NCI-H2227 (cell line): ENCODE measurements around the gene SDR42E2.
"Not testable (repeated sequence)": the region's sequence is repeated elsewhere in the genome, so short reads cannot be mapped to it uniquely, and the experiment has no call there.

ENCODE experiments used
- DNase-seq: peaks from one replicate; lab custom pipeline; 2025; ENCODE audit not compliant: unreplicated experiment; lab: John Stamatoyannopoulos, UW

The SDR42E2 gene

DNA sequence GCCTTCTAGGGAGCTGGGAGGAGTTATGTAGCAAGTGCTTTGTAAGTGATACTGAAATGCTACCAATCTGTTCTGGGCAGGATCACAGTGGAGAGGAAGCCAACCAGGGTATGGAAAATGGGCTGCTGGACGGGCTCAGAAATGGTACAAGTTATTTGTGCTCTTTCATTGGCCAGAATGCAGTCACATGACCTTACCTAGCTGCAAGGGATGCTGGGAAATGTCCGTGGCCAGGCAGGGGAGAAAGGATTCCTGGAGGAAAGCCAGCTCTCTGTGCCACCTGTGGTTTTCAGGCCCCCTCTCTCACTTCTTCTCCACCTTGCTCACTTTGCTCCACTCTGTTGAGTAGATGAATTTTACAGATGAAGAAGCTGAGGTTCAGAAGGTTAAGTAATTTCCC is 48.5 kb downstream of the SDR42E2 start:
- DNase-seq = no peak

DNA sequence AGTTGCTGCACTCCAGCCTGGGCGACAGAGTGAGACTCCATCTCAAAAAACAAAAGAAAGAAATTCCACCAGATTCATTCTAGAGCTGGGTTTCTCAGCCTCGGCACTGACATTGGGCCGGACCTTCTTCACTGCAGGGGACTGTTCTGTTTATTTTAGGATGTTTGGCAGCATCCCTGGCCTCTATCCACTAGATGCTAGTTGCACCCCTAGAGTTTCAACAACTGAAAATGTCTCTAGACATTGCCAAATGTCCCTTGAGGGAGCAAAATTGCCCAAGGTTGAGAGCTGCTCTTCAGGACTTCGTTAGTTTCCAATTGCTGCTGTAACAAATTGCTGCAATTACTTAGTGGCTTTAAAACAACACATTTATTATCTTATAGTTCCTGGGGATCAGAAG is 50.9 kb downstream of the SDR42E2 start:
- DNase-seq = no peak

DNA sequence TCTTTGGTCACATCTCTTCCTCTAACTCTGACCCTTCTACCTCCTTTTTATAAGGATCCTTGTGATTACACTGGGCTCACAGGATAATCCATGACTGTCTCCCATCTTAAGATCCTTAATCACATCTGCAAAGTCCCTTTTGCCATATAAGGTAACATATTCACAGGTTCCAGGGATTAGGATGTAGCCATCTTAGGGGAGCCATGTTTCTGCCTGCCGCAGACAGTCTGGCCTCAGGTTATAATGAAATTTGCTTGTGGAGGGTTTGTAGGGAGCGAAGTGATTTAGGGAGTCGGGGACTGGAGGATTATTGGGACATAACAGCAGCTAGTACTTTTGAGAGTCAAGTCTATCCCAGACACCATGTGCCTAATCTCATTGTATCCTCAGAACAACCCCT is 51.5 kb downstream of the SDR42E2 start:
- DNase-seq = no peak

- no peak for DNase-seq
These were observed 52.1 kb downstream of the SDR42E2 start for GRCh38 chr16:22214402-22214801.

DNA sequence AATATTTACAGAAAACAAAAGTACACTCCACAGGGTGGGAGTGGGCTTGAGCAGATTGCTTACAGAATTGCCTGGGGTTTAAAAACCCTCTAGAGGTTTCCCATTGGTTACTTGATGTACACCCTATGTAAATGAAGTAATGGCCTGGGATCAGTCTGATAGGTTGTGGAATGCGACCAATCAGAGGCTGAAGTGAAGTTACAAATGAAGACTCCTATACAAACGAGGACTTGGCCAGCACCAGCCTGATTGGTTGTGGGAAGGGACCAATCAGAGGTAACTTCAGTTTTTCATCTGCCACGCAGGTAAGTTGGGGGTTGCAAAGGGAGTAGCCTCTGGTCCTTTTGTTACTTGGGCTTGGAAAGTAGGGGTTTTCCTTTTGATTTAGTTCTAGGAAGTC is 52.6 kb downstream of the SDR42E2 start:
- DNase-seq = no peak

DNA sequence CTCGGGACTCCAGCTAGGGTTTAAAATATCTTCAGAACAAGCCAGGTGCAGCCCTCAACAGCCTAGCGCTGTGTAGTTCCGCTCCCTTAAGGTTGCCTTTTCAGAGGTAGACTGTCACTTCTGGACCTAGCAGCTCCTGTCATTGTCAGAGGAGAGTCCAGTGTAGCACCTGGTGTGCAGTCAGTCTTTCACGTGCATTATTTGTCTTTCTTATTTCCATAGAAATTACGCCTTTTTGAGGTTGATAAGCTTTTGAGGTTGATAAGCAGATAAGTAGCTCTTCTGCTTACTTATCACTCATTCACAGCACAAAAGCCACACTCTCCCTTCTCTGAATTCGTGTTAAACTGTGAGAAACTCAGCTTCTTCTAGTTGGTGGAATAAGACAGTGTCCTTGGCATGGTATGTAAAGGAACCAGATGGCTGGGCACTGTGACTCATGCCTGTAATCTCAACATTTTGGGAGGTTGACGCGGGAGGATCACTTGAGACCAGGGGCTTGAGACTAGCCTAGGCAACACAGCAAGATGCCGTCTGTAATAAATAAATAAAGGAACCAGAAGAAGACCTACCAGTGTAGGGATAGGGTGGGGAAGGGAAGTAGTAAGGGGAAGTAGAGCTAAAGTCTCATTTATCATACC is 54.0 kb downstream of the SDR42E2 start:
- DNase-seq = no peak

DNA sequence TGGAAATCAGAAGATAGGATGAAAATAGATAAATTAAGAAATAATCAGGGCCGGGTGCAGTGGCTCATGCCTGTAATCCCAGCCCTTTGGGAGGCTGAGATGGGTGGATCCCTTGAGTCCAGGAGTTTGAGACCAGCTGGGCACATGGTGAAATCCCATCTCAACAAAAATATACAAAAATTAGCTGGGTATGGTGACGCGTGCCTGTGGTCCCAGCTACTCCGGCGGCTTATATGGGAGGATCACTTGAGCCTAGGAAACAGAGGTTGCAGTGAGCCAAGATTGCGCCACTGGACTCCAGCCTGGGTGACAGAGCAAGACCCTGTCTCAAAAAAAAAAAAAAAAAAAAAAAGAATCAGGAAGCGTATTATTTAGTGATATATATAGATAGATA is 54.5 kb downstream of the SDR42E2 start:
- DNase-seq = not testable (repeated sequence)

- no peak for DNase-seq
These were observed 55.8 kb downstream of the SDR42E2 start for GRCh38 chr16:22217890-22218730.

DNA sequence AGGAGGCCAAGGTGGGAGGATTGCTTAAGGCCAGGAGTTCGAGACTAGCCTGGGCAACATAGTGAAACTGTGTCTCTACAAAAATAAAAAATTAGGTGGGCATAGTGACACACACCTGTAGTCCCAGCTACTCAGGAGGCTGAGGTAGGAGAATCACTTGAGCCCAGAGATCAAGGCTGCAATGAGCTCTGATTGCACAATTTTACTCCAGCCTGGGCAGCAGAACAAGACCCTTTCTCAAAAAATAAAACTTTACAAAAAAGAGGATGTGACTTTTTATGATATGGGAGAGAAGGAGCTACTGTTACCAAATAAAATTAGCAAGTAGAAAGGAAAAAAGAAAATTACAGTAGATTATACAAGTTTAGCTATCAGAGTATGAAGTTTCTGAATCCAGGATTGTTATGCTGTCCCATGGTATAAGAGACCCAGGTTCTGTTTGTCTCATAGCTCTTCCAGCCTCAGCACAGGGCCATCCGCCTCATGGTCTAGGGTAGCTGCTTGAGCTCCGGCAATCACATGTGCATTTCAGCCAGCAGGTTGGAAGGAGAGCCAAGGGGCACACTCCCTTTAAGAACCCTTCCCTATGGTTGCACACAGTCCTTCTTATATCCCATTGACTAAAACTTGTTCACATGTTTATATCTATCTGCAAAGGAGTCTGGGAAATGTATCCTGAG is 57.2 kb downstream of the SDR42E2 start:
- no peak for DNase-seq

GRCh38 chr16:22220069-22220440 is 57.7 kb downstream of the SDR42E2 start:
- no peak for DNase-seq

GRCh38 chr16:22220714-22221113 is 58.4 kb downstream of the SDR42E2 start:
- no peak for DNase-seq

DNA sequence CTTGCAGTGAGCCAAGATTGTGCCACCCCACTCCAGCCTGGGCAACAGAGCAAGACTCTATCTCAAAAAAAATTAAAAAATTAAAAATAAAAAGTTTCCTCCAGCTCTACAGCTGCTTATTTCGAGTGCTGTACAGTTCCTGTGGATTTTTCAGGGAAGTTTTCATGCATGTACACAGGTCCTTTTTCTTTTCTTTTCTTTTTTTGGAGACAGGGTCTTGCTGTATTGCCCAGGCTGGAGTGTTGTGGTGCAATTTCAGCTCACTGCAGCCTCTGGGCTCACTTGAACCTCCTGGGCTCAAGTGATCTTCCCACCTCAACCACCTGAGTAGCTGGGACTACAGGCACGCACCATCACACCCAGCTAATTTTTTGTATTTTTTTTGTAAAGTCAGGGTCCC is 59.7 kb downstream of the SDR42E2 start:
- DNase-seq = no peak

DNA sequence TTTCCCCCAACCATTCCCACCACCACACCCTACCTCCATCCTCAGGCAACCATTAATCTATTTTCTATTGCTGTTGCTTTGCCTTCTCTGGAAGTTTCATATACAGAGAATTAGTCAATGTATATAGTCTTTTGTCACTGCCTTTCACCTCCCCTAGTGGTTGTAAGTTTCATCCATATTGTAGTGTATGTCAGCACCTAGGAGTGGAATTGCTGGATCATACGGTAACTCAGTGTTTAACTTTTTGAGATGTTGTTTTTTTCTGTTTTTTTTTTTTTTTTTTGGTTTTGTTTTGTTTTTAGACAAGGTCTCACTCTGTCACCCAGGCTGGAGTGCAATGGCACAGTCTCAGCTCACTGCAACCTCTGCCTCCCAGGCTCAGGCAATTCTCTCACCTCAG is 60.7 kb downstream of the SDR42E2 start:
- DNase-seq = no peak

- no peak for DNase-seq
These were observed 62.8 kb downstream of the SDR42E2 start for GRCh38 chr16:22225060-22225459.

DNA sequence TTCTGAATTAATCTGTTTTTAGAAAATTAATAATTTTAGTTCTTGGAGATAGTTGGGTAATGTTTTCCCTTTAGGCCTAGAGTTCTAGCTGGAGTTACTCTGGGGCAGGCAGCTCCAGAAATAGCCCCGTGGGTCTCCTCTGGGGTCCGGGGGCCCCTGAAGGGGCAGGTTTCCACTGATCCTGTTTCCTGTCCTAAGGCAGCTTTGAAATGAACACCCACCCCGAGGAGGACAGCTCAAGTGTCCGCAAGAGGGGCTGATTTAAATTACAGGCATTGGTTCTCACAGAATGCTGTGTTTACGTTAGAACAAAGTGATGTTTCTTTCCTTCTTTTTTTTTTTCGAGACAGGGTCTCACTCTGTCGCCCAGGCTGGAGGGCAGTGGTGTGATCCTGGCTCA is 67.6 kb downstream of the SDR42E2 start:
- DNase-seq = no peak

DNA sequence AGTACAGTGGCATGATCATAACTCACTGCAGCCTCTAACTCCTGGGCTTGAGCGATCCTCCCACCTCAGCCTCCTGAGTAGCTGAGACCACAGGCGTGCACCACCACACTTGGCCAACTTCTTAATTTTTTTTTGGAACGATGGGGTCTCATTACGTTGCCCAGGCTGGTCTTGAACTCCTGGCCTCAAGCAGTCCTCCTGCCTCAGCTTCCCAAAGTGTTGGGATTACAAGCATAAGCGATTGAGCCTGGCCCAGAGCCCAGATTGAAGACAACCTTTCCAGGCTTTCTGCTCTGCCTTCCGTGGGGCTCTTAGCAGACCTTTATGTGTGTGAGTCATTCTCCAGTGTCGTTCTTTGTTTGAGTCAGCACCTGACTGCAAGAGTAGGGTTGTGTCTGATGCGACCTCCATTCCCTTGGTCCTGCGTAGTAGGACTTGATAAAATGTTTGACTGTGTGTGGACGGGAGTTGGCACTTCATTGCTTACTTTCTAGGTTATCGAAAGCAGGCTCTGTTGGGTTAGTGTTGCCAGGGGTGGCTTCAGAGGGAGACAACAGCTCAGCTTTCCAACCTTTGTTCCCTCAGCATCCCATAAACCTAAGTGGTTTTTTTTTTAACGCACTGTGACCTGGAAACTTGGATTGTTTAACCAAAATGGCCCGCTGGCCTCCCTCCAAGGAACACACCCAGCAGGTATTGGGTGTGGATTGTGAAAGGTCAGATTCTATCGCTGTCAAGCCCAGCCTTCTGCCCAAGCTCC is 70.2 kb downstream of the SDR42E2 start:
- DNase-seq = peak; percentile 76

GRCh38 chr16:22233037-22233372 is 70.7 kb downstream of the SDR42E2 start:
- DNase-seq = no peak

GRCh38 chr16:22235839-22236745 is 73.8 kb downstream of the SDR42E2 start:
- peak; percentile 63 for DNase-seq

DNA sequence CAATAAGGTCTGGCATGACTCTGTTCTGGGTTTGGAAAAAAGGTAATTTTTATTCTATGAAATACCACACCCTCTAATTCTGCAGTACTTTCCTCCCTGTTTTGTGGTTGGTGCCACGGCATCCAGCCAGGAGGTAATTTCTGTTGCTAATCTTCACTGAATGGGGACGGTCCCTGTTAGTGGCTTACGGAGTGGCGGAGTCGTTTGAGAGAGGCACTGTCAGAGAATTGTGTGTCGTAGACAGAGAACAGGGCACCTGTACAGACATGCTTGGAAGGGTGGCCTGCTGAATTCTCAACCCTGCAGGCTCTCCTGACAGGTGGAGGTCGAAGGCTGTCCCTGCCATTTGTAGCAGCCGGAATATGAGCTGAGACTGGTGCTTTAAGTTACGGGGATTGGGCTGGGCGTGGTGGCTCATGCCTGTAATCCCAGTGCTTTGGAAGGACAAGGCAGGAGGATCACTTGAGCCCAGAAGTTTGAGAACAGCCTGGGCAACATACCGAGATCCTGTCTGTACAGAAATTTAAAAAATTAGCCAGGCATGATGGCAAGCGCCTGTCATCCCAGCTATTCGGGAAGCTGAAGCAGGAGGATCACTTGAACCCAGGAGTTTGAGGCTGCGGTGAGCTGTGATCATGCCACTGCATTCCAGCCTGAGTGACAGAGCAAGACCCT is 77.0 kb downstream of the SDR42E2 start:
- peak; percentile 7 for DNase-seq
